Osteocyte (in vitro differentiated cells): ENCODE data around the gene LRRC27. TPM values are rescaled to one million over a fixed set of nuclear protein-coding genes. Genes with fewer than 3 reads are reported as not detected.
A peak's percentile ranks its signal among the peaks of the same experiment; 100 is the strongest.

Source experiments
- DNase-seq: peaks from one replicate; pipeline ENCODE4 v3.0.0; 2021; ENCODE audit warnings: mixed read lengths; ENCODE audit not compliant: unreplicated experiment; ENCODE audit errors: extremely low spot score
- H3K27ac Mint-ChIP-seq: one replicate; pipeline ENCODE4 v1.8.0; 2021; ENCODE audit warnings: mild to moderate bottlenecking, mixed read lengths; ENCODE audit not compliant: unreplicated experiment
- H3K27me3 Mint-ChIP-seq: one replicate; pipeline ENCODE4 v1.8.0; 2021; ENCODE audit warnings: mixed read lengths; ENCODE audit not compliant: unreplicated experiment
- H3K36me3 Mint-ChIP-seq: one replicate; pipeline ENCODE4 v1.8.0; 2021; ENCODE audit warnings: mixed read lengths; ENCODE audit not compliant: unreplicated experiment
- H3K4me1 Mint-ChIP-seq: one replicate; pipeline ENCODE4 v1.8.0; 2021; ENCODE audit warnings: mixed read lengths; ENCODE audit not compliant: unreplicated experiment
- H3K4me3 Mint-ChIP-seq: one replicate; pipeline ENCODE4 v1.8.0; 2021; ENCODE audit warnings: mild to moderate bottlenecking, moderate library complexity, mixed read lengths; ENCODE audit not compliant: unreplicated experiment
- H3K9me3 Mint-ChIP-seq: one replicate; pipeline ENCODE4 v1.8.0; 2021; ENCODE audit warnings: mixed read lengths; ENCODE audit not compliant: unreplicated experiment
- total RNA-seq: library from RNA; stranded (reverse); gene quantifications from 2 replicates; pipeline ENCODE4 v1.2.1, GENCODE V29; 2021
- TF ChIP-seq, protein P1 (sequence below): fragments of 200-600 bp; sonication (generic); IDR thresholded peaks from 2 replicates; pipeline ENCODE4 v1.5.0; 2021; ENCODE audit warnings: antibody characterized with exemption, mild to moderate bottlenecking, moderate library complexity

Gene LRRC27
- total RNA-seq, 1 donor from 2014 or later = 18.9 TPM

DNA sequence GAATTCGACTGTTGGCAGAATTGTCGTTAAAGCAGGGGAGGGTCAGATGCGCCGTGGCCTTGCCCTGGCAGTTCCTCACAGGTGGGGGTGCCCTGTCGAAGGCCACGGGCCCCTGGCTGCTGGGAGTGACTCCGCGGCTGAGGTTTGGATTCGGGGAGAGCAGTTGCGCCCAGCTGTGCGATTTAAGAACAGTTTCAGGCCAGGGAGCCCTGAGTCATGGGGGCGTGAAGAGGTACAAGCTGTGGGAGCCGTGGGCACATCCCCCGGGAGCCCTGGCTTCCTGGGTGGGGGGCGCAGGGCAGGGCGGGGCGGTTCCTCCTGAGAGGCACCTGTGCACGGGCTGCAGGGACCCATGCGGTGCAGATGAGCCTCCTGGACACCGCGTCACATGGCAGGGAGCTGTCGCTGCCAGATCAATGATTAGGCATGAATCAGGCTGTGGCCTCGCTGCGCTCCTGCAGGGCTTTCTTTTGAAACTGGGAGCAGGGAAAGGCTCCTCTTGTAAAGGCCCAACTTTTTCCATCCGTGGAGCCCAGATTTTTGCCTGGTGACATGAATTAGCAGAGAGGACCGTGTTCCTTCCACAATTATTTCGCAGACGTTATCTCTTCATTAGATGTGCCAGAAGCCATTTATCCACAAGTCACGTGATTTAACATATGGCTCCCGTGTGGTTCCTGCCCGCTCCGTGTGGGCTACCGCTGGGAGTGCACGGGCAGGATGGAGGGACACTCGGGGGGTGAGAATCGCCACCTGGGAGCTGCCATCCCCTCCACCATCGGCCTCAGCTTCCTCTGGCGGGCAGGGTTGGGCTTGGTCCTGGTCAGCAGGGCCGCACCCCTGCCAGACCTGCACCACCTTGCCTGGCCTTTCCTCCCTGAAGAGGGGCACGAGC is 65.9 kb downstream of the LRRC27 start:
- no peak for DNase-seq
- peaks cover 26% of the 10 kb centered on the region for H3K4me1 Mint-ChIP-seq
- TF ChIP-seq, protein P1, sequence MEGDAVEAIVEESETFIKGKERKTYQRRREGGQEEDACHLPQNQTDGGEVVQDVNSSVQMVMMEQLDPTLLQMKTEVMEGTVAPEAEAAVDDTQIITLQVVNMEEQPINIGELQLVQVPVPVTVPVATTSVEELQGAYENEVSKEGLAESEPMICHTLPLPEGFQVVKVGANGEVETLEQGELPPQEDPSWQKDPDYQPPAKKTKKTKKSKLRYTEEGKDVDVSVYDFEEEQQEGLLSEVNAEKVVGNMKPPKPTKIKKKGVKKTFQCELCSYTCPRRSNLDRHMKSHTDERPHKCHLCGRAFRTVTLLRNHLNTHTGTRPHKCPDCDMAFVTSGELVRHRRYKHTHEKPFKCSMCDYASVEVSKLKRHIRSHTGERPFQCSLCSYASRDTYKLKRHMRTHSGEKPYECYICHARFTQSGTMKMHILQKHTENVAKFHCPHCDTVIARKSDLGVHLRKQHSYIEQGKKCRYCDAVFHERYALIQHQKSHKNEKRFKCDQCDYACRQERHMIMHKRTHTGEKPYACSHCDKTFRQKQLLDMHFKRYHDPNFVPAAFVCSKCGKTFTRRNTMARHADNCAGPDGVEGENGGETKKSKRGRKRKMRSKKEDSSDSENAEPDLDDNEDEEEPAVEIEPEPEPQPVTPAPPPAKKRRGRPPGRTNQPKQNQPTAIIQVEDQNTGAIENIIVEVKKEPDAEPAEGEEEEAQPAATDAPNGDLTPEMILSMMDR = no peak
- no peaks in the 10 kb centered on the region for H3K27me3 Mint-ChIP-seq
- no peaks in the 10 kb centered on the region for H3K9me3 Mint-ChIP-seq
- H3K4me3 Mint-ChIP-seq = peak overlapping the region; percentile 83
- peak overlapping the region; percentile 85 for H3K27ac Mint-ChIP-seq
- H3K36me3 Mint-ChIP-seq = peaks cover 3% of the 10 kb centered on the region

DNA sequence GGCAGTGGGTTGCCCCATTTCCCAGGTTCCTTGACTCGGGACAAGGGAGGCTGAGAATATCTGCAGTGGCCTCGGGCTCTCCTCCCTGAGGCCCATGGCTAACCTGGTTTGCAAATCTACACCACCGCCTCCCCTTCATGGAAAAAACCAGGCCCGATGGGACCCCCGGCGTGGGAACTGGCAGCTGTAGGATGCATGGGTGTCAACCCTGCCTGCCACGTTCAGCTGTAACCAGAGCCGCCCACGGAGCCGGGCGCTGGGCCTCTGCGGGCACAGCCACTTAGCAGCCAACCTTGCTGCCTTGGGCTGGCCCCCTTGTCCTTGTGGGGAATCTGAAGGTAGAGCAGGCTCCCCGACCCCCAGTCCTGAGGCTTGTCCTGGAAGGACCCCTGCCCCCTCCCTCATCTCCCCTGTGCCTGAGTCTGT is 66.6 kb downstream of the LRRC27 start:
- Mint-ChIP-seq H3K4me1 (peaks cover 26% of the 10 kb centered on the region), H3K36me3 (peaks cover 3% of the 10 kb centered on the region), H3K27ac (no peak overlapping the region), H3K9me3 (no peaks in the 10 kb centered on the region), H3K4me3 (peak overlapping the region; percentile 83), H3K27me3 (no peaks in the 10 kb centered on the region)
- TF ChIP-seq, protein P1 = no peak
- no peak for DNase-seq

DNA sequence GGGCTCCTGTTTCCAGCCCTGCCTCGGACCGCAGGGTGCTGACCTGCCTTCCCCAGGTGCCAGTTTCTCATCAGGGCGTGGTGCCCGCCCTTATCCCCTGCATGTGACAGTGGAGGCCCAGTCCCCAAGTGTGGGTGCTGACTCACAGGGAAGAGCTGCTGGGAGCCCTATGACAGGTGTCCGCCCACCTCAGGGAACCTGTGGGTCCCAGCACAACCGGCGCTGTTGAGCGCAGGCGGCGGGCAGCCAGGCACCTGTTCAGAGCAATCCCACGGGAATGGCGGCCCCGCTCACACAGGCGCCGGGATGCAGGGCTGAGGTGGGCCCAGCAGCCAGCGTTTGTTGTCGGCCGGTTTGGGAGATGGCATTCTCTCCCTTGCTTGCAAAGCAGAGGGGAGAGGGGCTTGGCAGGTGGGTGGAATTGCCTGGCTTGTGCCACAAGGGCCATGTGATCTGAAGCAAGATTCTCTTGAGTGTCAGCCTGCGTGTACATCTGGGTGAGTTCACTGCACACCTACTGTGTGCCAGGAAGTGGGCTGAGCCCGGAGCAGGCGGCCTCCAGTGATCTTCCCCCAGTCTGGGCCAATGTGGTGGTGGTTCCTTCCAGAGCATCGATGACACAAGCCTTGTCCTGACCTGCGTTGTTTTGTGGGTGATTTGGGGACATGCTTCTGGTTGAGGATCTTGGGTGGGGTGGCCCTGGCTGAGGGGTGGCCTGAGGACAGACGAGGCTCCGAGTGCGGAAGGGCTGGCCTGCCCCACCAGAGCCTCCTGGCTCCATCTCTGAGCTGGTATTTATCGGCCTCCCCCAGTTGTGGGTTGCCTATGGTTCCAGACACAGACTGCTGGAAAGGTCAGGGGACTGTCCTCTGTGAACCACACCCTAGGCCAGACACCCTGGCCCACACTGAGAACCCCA is 67.4 kb downstream of the LRRC27 start:
- Mint-ChIP-seq H3K4me1 (peaks cover 26% of the 10 kb centered on the region), H3K27ac (no peak overlapping the region), H3K36me3 (peaks cover 3% of the 10 kb centered on the region), H3K27me3 (no peaks in the 10 kb centered on the region), H3K4me3 (no peak overlapping the region), H3K9me3 (no peaks in the 10 kb centered on the region)
- no peak for DNase-seq
- TF ChIP-seq, protein P1 = no peak

DNA sequence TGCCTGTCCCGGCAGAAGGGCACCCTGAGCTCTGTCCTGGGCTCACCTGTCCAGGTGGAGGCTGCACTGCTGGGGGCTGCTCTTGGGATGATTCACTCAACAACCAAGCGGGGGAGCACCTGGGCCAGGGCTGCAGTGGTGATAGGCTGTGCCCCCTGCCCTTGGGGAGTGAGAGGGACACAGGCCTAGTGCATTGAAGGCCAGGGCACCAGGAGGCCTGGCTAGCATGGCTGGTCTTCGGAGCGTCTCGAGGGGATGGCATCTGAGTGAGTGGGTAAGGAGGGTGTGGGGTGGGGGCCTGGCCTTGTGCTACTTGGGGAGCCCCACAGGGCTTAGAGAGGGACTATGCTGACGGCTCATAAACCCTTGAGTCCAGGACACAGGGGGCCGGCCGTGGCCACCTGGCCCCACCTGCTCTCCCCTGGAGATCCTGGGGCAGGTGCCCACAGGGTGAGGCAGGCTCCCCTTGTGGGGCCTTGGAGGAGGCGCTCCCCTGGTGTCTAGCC is 68.1 kb downstream of the LRRC27 start:
- no peak overlapping the region for H3K4me3 Mint-ChIP-seq
- no peak overlapping the region for H3K27ac Mint-ChIP-seq
- H3K27me3 Mint-ChIP-seq = no peaks in the 10 kb centered on the region
- peaks cover 3% of the 10 kb centered on the region for H3K36me3 Mint-ChIP-seq
- DNase-seq = no peak
- TF ChIP-seq, protein P1 = no peak
- peaks cover 23% of the 10 kb centered on the region for H3K4me1 Mint-ChIP-seq
- no peaks in the 10 kb centered on the region for H3K9me3 Mint-ChIP-seq
